Activated naive CD8-positive, alpha-beta T cell (primary cell): ENCODE data around the gene SPAAR.
"Not testable (repeated sequence)": the region's sequence is repeated elsewhere in the genome, so short reads cannot be mapped to it uniquely, and the experiment has no call there.

Experiments used
- H3K27ac Mint-ChIP-seq: one replicate; pipeline ENCODE4 v1.8.0; 2021; ENCODE audit warnings: mixed read lengths
- H3K27me3 Mint-ChIP-seq: one replicate; pipeline ENCODE4 v1.8.0; 2021; ENCODE audit warnings: mixed read lengths
- H3K36me3 Mint-ChIP-seq: one replicate; pipeline ENCODE4 v1.8.0; 2021; ENCODE audit warnings: mixed read lengths
- H3K4me1 Mint-ChIP-seq: one replicate; pipeline ENCODE4 v1.8.0; 2021; ENCODE audit warnings: low read depth, mixed read lengths
- H3K4me3 Mint-ChIP-seq: one replicate; pipeline ENCODE4 v1.8.0; 2021; ENCODE audit warnings: mild to moderate bottlenecking, mixed read lengths
- H3K9me3 Mint-ChIP-seq: one replicate; pipeline ENCODE4 v1.8.0; 2021; ENCODE audit warnings: low read depth, mixed read lengths

Gene SPAAR

GRCh38 chr9:35928591-35929452, 19.5 kb downstream of the SPAAR start:
- Mint-ChIP-seq H3K36me3 (peaks cover 3% of the 10 kb centered on the region), H3K4me1 (peaks cover 19% of the 10 kb centered on the region), H3K4me3 (no peak overlapping the region)

GRCh38 chr9:35929453-35929718, 20.1 kb downstream of the SPAAR start:
- H3K4me1 Mint-ChIP-seq, result peaks cover 14% of the 10 kb centered on the region
- no peaks in the 10 kb centered on the region for H3K9me3 Mint-ChIP-seq
- H3K36me3 Mint-ChIP-seq, result peaks cover 3% of the 10 kb centered on the region
- H3K27ac Mint-ChIP-seq, result no peak overlapping the region
- H3K4me3 Mint-ChIP-seq, result no peak overlapping the region
- H3K27me3 Mint-ChIP-seq, result no peaks in the 10 kb centered on the region

More at GRCh38 chr9:35928591-35929452, 19.5 kb downstream of the SPAAR start:
- Mint-ChIP-seq H3K27me3 (no peaks in the 10 kb centered on the region), H3K27ac (no peak overlapping the region), H3K9me3 (no peaks in the 10 kb centered on the region)

- Mint-ChIP-seq H3K27ac (no peak overlapping the region), H3K27me3 (no peaks in the 10 kb centered on the region), H3K36me3 (peaks cover 3% of the 10 kb centered on the region), H3K9me3 (no peaks in the 10 kb centered on the region), H3K4me3 (no peak overlapping the region), H3K4me1 (peaks cover 12% of the 10 kb centered on the region)
These were observed 21.2 kb downstream of the SPAAR start for GRCh38 chr9:35930521-35930920.

DNA sequence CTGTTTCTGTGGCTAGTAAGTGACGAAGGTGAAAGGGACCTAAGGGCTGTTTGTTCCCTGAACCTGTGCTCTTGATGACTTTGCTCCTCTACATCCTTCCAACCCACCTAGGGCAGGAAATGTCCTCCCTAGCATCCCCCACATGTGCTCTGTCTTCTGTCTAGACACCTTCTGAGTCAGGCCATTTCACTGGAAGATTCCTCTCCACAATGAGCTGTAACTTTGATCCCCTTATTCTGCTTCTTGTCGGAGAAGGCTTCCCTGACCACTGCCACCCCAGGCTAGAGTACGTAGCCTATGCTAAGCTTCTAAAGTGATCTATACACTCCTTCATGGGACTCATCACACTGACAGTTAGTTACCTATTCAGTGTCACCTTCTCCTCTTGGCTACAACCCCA, 21.7 kb downstream of the SPAAR start:
- Mint-ChIP-seq H3K9me3 (no peaks in the 10 kb centered on the region), H3K4me1 (peaks cover 12% of the 10 kb centered on the region), H3K36me3 (peaks cover 3% of the 10 kb centered on the region)

DNA sequence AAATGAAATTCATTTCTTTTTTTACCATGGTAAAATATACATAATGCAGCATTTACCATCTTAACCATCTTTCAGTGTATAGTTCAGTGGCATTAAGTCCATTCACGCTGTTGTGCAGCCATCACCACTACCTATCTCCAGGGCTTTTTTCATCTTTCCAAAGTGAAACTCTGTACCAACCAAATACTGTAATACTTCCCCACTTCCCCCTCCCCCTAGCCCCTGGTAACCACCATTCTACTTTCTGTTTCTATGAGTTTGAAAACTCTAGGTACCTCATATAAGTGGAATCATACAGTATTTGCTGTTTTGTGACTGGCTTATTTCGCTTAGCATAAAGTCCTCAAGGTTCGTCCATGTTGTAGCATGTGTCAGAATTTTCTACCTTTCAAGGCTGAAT, 23.4 kb downstream of the SPAAR start:
- H3K4me3 Mint-ChIP-seq, result no peak overlapping the region
- peaks cover 17% of the 10 kb centered on the region for H3K4me1 Mint-ChIP-seq
- H3K9me3 Mint-ChIP-seq, result no peaks in the 10 kb centered on the region
- no peak overlapping the region for H3K27ac Mint-ChIP-seq
- no peaks in the 10 kb centered on the region for H3K27me3 Mint-ChIP-seq
- H3K36me3 Mint-ChIP-seq, result peaks cover 4% of the 10 kb centered on the region

More for the DNA sequence above, 21.7 kb downstream of the SPAAR start:
- H3K27me3 Mint-ChIP-seq, result no peaks in the 10 kb centered on the region
- no peak overlapping the region for H3K4me3 Mint-ChIP-seq
- no peak overlapping the region for H3K27ac Mint-ChIP-seq

- Mint-ChIP-seq H3K4me1 (peaks cover 24% of the 10 kb centered on the region), H3K27me3 (no peaks in the 10 kb centered on the region), H3K27ac (no peak overlapping the region), H3K36me3 (peaks cover 4% of the 10 kb centered on the region), H3K4me3 (no peak overlapping the region), H3K9me3 (no peaks in the 10 kb centered on the region)
These were observed 24.3 kb downstream of the SPAAR start for GRCh38 chr9:35933550-35934067.

- H3K4me3 Mint-ChIP-seq, H3K27me3 Mint-ChIP-seq, H3K27ac Mint-ChIP-seq, H3K36me3 Mint-ChIP-seq, H3K9me3 Mint-ChIP-seq: not testable (repeated sequence)
- H3K4me1 Mint-ChIP-seq, result peaks cover 28% of the 10 kb centered on the region
These were observed 24.8 kb downstream of the SPAAR start for GRCh38 chr9:35934069-35934468.

DNA sequence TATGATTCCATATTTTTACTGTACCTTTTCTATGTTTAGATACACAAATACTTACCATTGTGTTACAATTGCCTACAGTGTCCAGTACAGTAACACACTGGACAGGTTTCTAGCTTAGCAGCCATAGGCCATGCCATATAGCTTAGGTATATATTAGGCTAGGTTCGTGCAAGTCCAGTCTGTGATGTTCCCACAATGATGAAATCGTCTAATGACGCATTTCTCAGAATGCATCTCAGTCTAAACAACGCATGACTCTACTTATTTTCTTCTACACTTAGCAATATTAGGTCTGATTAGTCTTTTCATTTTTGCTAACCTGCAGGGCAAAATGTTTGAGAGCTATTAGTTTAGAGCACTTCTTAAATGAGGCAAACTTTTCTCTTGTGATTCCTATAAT, 26.0 kb downstream of the SPAAR start:
- H3K4me1 Mint-ChIP-seq, result peaks cover 40% of the 10 kb centered on the region
- no peaks in the 10 kb centered on the region for H3K27me3 Mint-ChIP-seq
- H3K9me3 Mint-ChIP-seq, result no peaks in the 10 kb centered on the region
- no peak overlapping the region for H3K27ac Mint-ChIP-seq
- no peak overlapping the region for H3K4me3 Mint-ChIP-seq
- peaks cover 4% of the 10 kb centered on the region for H3K36me3 Mint-ChIP-seq

DNA sequence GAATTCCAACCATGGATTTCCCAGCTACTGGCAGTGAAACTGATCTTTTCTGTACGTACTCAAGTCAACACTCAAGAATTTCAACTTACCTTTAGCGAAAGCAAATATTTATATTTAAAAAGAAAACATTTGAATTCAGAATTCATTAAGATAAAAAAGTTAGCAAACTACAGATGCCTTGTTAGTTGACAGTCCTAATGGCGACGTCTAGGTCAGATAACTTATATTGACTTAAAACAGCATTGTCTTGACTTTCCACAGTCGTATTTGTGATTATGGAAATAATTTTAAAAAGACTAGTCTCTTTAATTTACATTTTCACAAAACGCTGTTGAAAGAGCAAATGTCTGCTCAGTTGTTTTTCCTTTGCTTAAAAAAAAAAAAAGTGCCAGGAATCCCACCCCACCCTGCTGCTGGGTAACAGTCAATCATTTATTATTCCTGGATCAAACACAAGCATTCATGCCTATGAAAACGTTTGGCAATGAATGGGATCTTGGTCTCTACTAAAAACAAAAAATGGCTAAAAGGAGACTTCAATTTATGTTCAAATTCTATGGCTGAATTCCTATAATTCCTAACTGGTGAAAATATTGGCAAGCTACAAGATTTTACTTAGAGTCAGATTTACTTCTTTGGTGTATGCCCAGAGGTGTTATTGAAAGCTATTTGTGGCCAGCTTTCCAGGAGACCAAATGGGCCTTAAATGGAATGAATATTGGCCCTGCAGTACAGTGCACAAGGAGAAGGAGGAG, 26.6 kb downstream of the SPAAR start:
- no peaks in the 10 kb centered on the region for H3K27me3 Mint-ChIP-seq

GRCh38 chr9:35937227-35937626, 27.9 kb downstream of the SPAAR start:
- Mint-ChIP-seq H3K36me3 (peaks cover 4% of the 10 kb centered on the region), H3K4me1 (peaks cover 59% of the 10 kb centered on the region), H3K27me3 (no peaks in the 10 kb centered on the region), H3K9me3 (no peaks in the 10 kb centered on the region), H3K27ac (no peak overlapping the region), H3K4me3 (no peak overlapping the region)

More for the DNA sequence above, 26.6 kb downstream of the SPAAR start:
- Mint-ChIP-seq H3K4me1 (peaks cover 47% of the 10 kb centered on the region), H3K27ac (no peak overlapping the region), H3K9me3 (no peaks in the 10 kb centered on the region), H3K36me3 (peaks cover 4% of the 10 kb centered on the region), H3K4me3 (no peak overlapping the region)

DNA sequence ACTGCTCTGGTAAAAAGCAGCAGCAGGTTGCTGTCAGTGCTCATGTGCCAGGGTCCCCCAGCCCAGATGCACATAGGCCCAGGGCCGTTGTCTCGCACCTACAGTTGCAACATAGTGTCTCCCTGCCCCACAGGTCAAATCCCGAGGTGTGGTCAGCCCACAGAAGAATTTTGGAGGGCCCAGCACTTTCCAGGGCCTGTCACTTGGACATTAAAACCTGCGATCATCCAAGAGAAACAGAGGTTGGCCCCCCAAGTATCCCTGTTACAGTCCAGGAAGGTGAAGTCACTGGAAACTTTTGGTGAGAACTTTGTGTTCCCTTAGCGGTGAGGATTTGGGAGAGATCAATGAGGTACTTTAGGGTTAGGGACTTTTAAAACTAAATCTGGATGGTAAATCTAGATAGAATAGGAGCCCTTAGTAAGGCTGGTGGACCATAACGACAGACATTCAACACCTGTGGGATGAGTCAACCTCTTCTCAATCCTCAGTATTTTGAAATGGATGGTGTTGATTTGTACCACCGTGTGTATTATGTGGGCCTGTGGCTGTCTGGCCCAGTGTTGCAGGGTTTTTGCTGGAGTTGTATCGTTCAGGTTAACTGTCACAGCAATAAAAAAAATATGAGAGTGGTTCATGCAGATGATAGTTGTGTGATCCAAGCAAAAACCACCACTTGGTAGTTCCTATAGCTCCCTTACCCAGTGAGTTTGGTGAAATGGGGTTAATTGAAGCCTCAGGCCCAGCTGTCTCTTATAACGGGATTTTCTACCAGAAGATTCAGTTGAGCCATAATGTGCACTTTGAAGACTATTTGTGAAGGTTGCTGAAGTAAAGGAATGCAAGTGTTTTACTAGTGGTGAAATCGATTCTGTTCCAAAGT, 29.4 kb downstream of the SPAAR start:
- peak overlapping the region; percentile 64 for H3K27ac Mint-ChIP-seq
- H3K36me3 Mint-ChIP-seq, result peaks cover 4% of the 10 kb centered on the region
- no peak overlapping the region for H3K4me3 Mint-ChIP-seq
- H3K27me3 Mint-ChIP-seq, result no peaks in the 10 kb centered on the region
- peaks cover 60% of the 10 kb centered on the region for H3K4me1 Mint-ChIP-seq
- H3K9me3 Mint-ChIP-seq, result no peaks in the 10 kb centered on the region

- peak overlapping the region; percentile 42 for H3K27ac Mint-ChIP-seq
- H3K9me3 Mint-ChIP-seq, result no peaks in the 10 kb centered on the region
- H3K4me1 Mint-ChIP-seq, result peaks cover 68% of the 10 kb centered on the region
- H3K36me3 Mint-ChIP-seq, result peaks cover 4% of the 10 kb centered on the region
- no peaks in the 10 kb centered on the region for H3K27me3 Mint-ChIP-seq
- H3K4me3 Mint-ChIP-seq, result peak overlapping the region; percentile 1
These were observed 30.5 kb downstream of the SPAAR start for GRCh38 chr9:35939679-35940250.

GRCh38 chr9:35940458-35941407, 31.4 kb downstream of the SPAAR start:
- no peaks in the 10 kb centered on the region for H3K27me3 Mint-ChIP-seq
- H3K4me1 Mint-ChIP-seq, result peaks cover 77% of the 10 kb centered on the region
- peaks cover 4% of the 10 kb centered on the region for H3K36me3 Mint-ChIP-seq
- peak overlapping the region; percentile 67 for H3K27ac Mint-ChIP-seq
- H3K4me3 Mint-ChIP-seq, result peak overlapping the region; percentile 65
- H3K9me3 Mint-ChIP-seq, result no peaks in the 10 kb centered on the region
